Transverse colon (tissue), 4 donors: Measurements from ENCODE around the gene GAGE10. TPM values are rescaled to one million over a fixed set of nuclear protein-coding genes. Genes with fewer than 3 reads are reported as not detected.

Source experiments
- DNase-seq: peaks from one replicate; pipeline ENCODE4 v3.0.0-alpha.2; 2019
- H3K27ac ChIP-seq, 4 donors: fragments of 200-600 bp; sonication (generic); 2 replicates each; pipeline ENCODE4 v1.5.1; 2016 to 2018; ENCODE audit warnings: inconsistent platforms in 4 of 4
- H3K27me3 ChIP-seq: fragments of 200-600 bp; sonication (generic); 2 replicates; pipeline ENCODE4 v1.5.1; 2017; ENCODE audit warnings: inconsistent platforms
- H3K36me3 ChIP-seq, 4 donors: fragments of 200-600 bp; sonication (generic); 2 replicates each; pipeline ENCODE4 v1.5.1; 2017 to 2019; ENCODE audit warnings: inconsistent platforms in 4 of 4
- H3K4me1 ChIP-seq, 4 donors: fragments of 200-600 bp; sonication (generic); 2 replicates each; pipeline ENCODE4 v1.5.1; 2017 to 2020; ENCODE audit warnings: inconsistent platforms in 4 of 4
- H3K4me3 ChIP-seq, 4 donors: fragments of 200-600 bp; sonication (generic); 1 replicate in 1 of 4; 2 replicates in 3 of 4; pipeline versions ENCODE4 v1.5.1 to v1.6.1; 2017 to 2019; ENCODE audit warnings: inconsistent platforms in 4 of 4
- H3K9me3 ChIP-seq, 2 donors: fragments of 200-600 bp; sonication (generic); 2 replicates each; pipeline ENCODE4 v1.5.1; 2017 to 2019; ENCODE audit warnings: inconsistent platforms in 2 of 2
- CTCF ChIP-seq, 5 experiments: fragments of 200-600 bp in 3 of 5; fragments of 450-650 bp in 2 of 5; sonication (generic) in 3 of 5; IDR thresholded peaks; 1 replicate in 2 of 5; 2 replicates in 3 of 5; pipeline ENCODE4 v1.5.1; 2016 to 2017; ENCODE audit warnings: antibody characterized with exemption in 5 of 5, inconsistent platforms in 3 of 5, mild to moderate bottlenecking in 2 of 5, moderate library complexity in 1 of 5
- EP300 ChIP-seq: sonication (generic); formaldehyde crosslinking; IDR thresholded peaks from one replicate; pipeline ENCODE4 v1.6.1; 2017; ENCODE audit warnings: antibody characterized with exemption, low read depth
- POLR2A ChIP-seq: fragments of 450-650 bp; IDR thresholded peaks from one replicate; pipeline ENCODE4 v1.6.1; 2016; ENCODE audit warnings: antibody characterized with exemption, mild to moderate bottlenecking, moderate library complexity
- POLR2AphosphoS5 ChIP-seq, 3 donors: sonication (generic); formaldehyde crosslinking; IDR thresholded peaks; one replicate each; pipeline ENCODE4 v1.6.1; 2016; ENCODE audit warnings: antibody characterized with exemption in 3 of 3
- WGBS, 2 donors: methylation state at CpG; one replicate each; pipeline ENCODE4 v1.1.5; 2018; ENCODE audit warnings: low coverage in 1 of 2; 5-methylcytosine and 5-hydroxymethylcytosine counted together
- in situ Hi-C, 4 donors: fragments of 200-750 bp; cut with MboI; loops; one replicate each; pipeline versions ENCODE4 v1.15.0 to v1.15.1; 2017; ENCODE audit warnings: low sequenced_read_pairs in 3 of 4, low pct_ligation_motif_present in 1 of 4, low pct_unique_long_range_greater_than_20kb in 1 of 4
- intact Hi-C: fragments of 100-400 bp; cut with DNase I; formaldehyde crosslinking; loops from one replicate; pipeline ENCODE4 v1.15.1; 2023; ENCODE audit warnings: low total_unique reads
- total RNA-seq, 4 donors: library from RNA; depleted of rRNA; stranded (reverse); fragments of >200 nt; gene quantifications; one replicate each; pipeline ENCODE4 v1.1.0, GENCODE V29; 2016

GAGE10 gene
- total RNA-seq, 4 donors from 2014 or later, result not detected

GRCh38 chrX:49269010-49269766 lies 34.3 kb upstream of the GAGE10 start:
- H3K36me3 ChIP-seq, result no peaks in the 10 kb centered on the region
- peak; percentile 96 for DNase-seq
- WGBS, 2 donors, result 0 to 53% methylated on average over 3 to 45 of the region's 45 CpGs
- H3K4me3 ChIP-seq, result peak overlapping the region; percentile 40 to 90 (median 78)
- H3K4me1 ChIP-seq, result peaks cover 4 to 28% (median 17%) of the 10 kb centered on the region in 4 donors
- in situ Hi-C loops (no loop called here), intact Hi-C loops (no loop called here)
- no peaks in the 10 kb centered on the region for H3K27me3 ChIP-seq
- no peak for TF ChIP-seq CTCF (IDR thresholded peaks at IDR 0.05)
- peak; percentile 63 to 74 (median 67) for TF ChIP-seq POLR2AphosphoS5 (IDR thresholded peaks at IDR 0.05)
- peak; percentile 62 for TF ChIP-seq POLR2A
- H3K27ac ChIP-seq, result peak overlapping the region; percentile 86 to 95 (median 94)
- no peaks in the 10 kb centered on the region for H3K9me3 ChIP-seq

GRCh38 chrX:49269767-49270248 lies 33.6 kb upstream of the GAGE10 start, which contains the start of gene PPP1R3F:
TSS of gene PPP1R3F (plus strand) at chrX:49269793. CDS start at chrX:49269870, 77 bp downstream.
- H3K9me3 ChIP-seq, result no peaks in the 10 kb centered on the region
- TF ChIP-seq CTCF (IDR thresholded peaks at IDR 0.05) (no peak), EP300 (no peak), POLR2A (peak; percentile 12), POLR2AphosphoS5 (IDR thresholded peaks at IDR 0.05) (peak in 2 of 3 donors; percentile 51 to 74)
- H3K4me3 ChIP-seq, result peak within 1 kb of the TSS; percentile 66 to 90 (median 84)
- H3K27me3 ChIP-seq, result no peaks in the 10 kb centered on the region
- in situ Hi-C loops (no loop called here), intact Hi-C loops (no loop called here)
- no peaks in the 10 kb centered on the region for H3K36me3 ChIP-seq
- H3K27ac ChIP-seq, result peak within 1 kb of the TSS; percentile 86 to 95 (median 94)
- DNase-seq, result no peak
- H3K4me1 ChIP-seq, result peaks cover 4 to 28% (median 17%) of the 10 kb centered on the region in 4 donors
- WGBS, 2 donors, result 52% methylated on average over 61 of the region's 70 CpGs; no CpG with 5 or more reads in 1 of the 2 donors

GRCh38 chrX:49270249-49270921 lies 33.1 kb upstream of the GAGE10 start:
- H3K27me3 ChIP-seq, result no peaks in the 10 kb centered on the region
- intact Hi-C loops (no loop called here), in situ Hi-C loops (no loop called here)
- no peaks in the 10 kb centered on the region for H3K36me3 ChIP-seq
- 87% methylated on average over 48 of the region's 66 CpGs; no CpG with 5 or more reads in 1 of the 2 donors for WGBS, 2 donors
- DNase-seq, result no peak
- TF ChIP-seq POLR2AphosphoS5 (IDR thresholded peaks at IDR 0.05) (no peak), CTCF (IDR thresholded peaks at IDR 0.05) (no peak), POLR2A (no peak), EP300 (no peak)
- H3K9me3 ChIP-seq, result no peaks in the 10 kb centered on the region
- peaks cover 4 to 28% (median 17%) of the 10 kb centered on the region in 4 donors for H3K4me1 ChIP-seq
- peak overlapping the region; percentile 66 to 90 (median 84) for H3K4me3 ChIP-seq
- peak overlapping the region; percentile 86 to 95 (median 94) for H3K27ac ChIP-seq

GRCh38 chrX:49271341-49271740 lies 32.1 kb upstream of the GAGE10 start:
- TF ChIP-seq POLR2AphosphoS5 (IDR thresholded peaks at IDR 0.05) (no peak), EP300 (no peak), POLR2A (no peak), CTCF (IDR thresholded peaks at IDR 0.05) (no peak)
- no peak for DNase-seq
- in situ Hi-C loops (no loop called here), intact Hi-C loops (no loop called here)
- peak overlapping the region in 2 of 4 donors; percentile 25 to 95 for H3K27ac ChIP-seq
- H3K36me3 ChIP-seq, result no peaks in the 10 kb centered on the region
- no peaks in the 10 kb centered on the region for H3K27me3 ChIP-seq
- H3K9me3 ChIP-seq, result no peaks in the 10 kb centered on the region
- no peak overlapping the region for H3K4me3 ChIP-seq
- peaks cover 4 to 28% (median 17%) of the 10 kb centered on the region in 4 donors for H3K4me1 ChIP-seq
- WGBS, 2 donors, result 57% methylated on average over 2 of the region's 2 CpGs; no CpG with 5 or more reads in 1 of the 2 donors
